GM19438 (cell line): Measurements from ENCODE around the gene HIPK4.
"Not testable (repeated sequence)": the region's sequence is repeated elsewhere in the genome, so short reads cannot be mapped to it uniquely, and the experiment has no call there.

Experiments used
- ATAC-seq: cut with Tn5 transposase; IDR thresholded peaks from one replicate; pipeline ENCODE4 v1.9.1; 2021; ENCODE audit warnings: low read depth; ENCODE audit not compliant: unreplicated experiment

The HIPK4 gene

GRCh38 chr19:40418040-40418439 lies 28.1 kb upstream of the HIPK4 start:
- no peak for ATAC-seq

GRCh38 chr19:40417643-40417981 lies 27.6 kb upstream of the HIPK4 start:
- no peak for ATAC-seq

- ATAC-seq, result no peak
Measured at GRCh38 chr19:40416918-40417642, 27.1 kb upstream of the HIPK4 start.

- ATAC-seq, result no peak
Measured at GRCh38 chr19:40415768-40416167, 25.8 kb upstream of the HIPK4 start.

- ATAC-seq, result no peak
Measured at GRCh38 chr19:40414542-40415535, 24.9 kb upstream of the HIPK4 start.

GRCh38 chr19:40413291-40413845 lies 23.4 kb upstream of the HIPK4 start, which contains the start of gene PRX:
PRX (minus strand) TSS chr19:40413378; CDS start chr19:40407932, 5,446 bp downstream.
- no peak for ATAC-seq

- no peak for ATAC-seq
Measured at GRCh38 chr19:40412866-40413265, 22.9 kb upstream of the HIPK4 start.

GRCh38 chr19:40411958-40412499 lies 22.0 kb upstream of the HIPK4 start:
- no peak for ATAC-seq

- no peak for ATAC-seq
Measured at GRCh38 chr19:40411125-40411842, 21.3 kb upstream of the HIPK4 start.

GRCh38 chr19:40410030-40410389 lies 20.0 kb upstream of the HIPK4 start:
- no peak for ATAC-seq

GRCh38 chr19:40408598-40408925 lies 18.6 kb upstream of the HIPK4 start:
- ATAC-seq, result not testable (repeated sequence)

GRCh38 chr19:40407714-40408597 lies 18.0 kb upstream of the HIPK4 start:
- no peak for ATAC-seq

GRCh38 chr19:40403262-40403984 lies 13.4 kb upstream of the HIPK4 start:
- ATAC-seq, result peak; percentile 52

GRCh38 chr19:40400559-40400958 lies 10.6 kb upstream of the HIPK4 start:
- no peak for ATAC-seq

- ATAC-seq, result no peak
Measured at GRCh38 chr19:40398417-40399131, 8.6 kb upstream of the HIPK4 start.

GRCh38 chr19:40397568-40397906 lies 7.6 kb upstream of the HIPK4 start:
- ATAC-seq, result no peak

GRCh38 chr19:40396886-40397567 lies 7.0 kb upstream of the HIPK4 start:
- no peak for ATAC-seq

GRCh38 chr19:40395956-40396355 lies 6.0 kb upstream of the HIPK4 start:
- ATAC-seq, result no peak
